GM19463 (cell line): Measurements from ENCODE around the gene ST6GALNAC3.
"Not testable (repeated sequence)": the region's sequence is repeated elsewhere in the genome, so short reads cannot be mapped to it uniquely, and the experiment has no call there.

ENCODE experiments used
- ATAC-seq: cut with Tn5 transposase; IDR thresholded peaks from one replicate; pipeline ENCODE4 v1.9.1; 2021; ENCODE audit warnings: mild to moderate bottlenecking, moderate library complexity; ENCODE audit not compliant: unreplicated experiment

Gene ST6GALNAC3

GRCh38 chr1:76074321-76075187 lies at the start of gene ST6GALNAC3:
TSS of gene ST6GALNAC3 (plus strand) at chr1:76074746.
- ATAC-seq = peak; percentile 84

- ATAC-seq = no peak
These were observed 47.2 kb upstream of the ST6GALNAC3 start for GRCh38 chr1:76027341-76027740.

- no peak for ATAC-seq
These were observed 45.2 kb upstream of the ST6GALNAC3 start for GRCh38 chr1:76029331-76029730.

- no peak for ATAC-seq
These were observed 43.0 kb upstream of the ST6GALNAC3 start for GRCh38 chr1:76031496-76031895.

GRCh38 chr1:76033800-76034475 lies 40.6 kb upstream of the ST6GALNAC3 start:
- no peak for ATAC-seq

- ATAC-seq = no peak
These were observed 39.5 kb upstream of the ST6GALNAC3 start for GRCh38 chr1:76035053-76035452.

GRCh38 chr1:76037324-76037723 lies 37.2 kb upstream of the ST6GALNAC3 start:
- no peak for ATAC-seq

- no peak for ATAC-seq
These were observed 36.1 kb upstream of the ST6GALNAC3 start for GRCh38 chr1:76038287-76039004.

- no peak for ATAC-seq
These were observed 28.4 kb upstream of the ST6GALNAC3 start for GRCh38 chr1:76046149-76046548.

GRCh38 chr1:76048219-76048618 lies 26.3 kb upstream of the ST6GALNAC3 start:
- no peak for ATAC-seq

GRCh38 chr1:76048926-76049325 lies 25.6 kb upstream of the ST6GALNAC3 start:
- ATAC-seq = no peak

- ATAC-seq = no peak
These were observed 25.0 kb upstream of the ST6GALNAC3 start for GRCh38 chr1:76049498-76049897.

GRCh38 chr1:76050073-76050472 lies 24.5 kb upstream of the ST6GALNAC3 start:
- not testable (repeated sequence) for ATAC-seq

- ATAC-seq = no peak
These were observed 21.5 kb upstream of the ST6GALNAC3 start for GRCh38 chr1:76053021-76053420.

GRCh38 chr1:76054359-76054758 lies 20.2 kb upstream of the ST6GALNAC3 start:
- ATAC-seq = no peak

GRCh38 chr1:76055987-76056386 lies 18.6 kb upstream of the ST6GALNAC3 start:
- no peak for ATAC-seq

GRCh38 chr1:76059451-76059850 lies 15.1 kb upstream of the ST6GALNAC3 start:
- ATAC-seq = no peak

GRCh38 chr1:76065270-76065669 lies 9.3 kb upstream of the ST6GALNAC3 start:
- ATAC-seq = no peak

- ATAC-seq = no peak
These were observed 8.2 kb upstream of the ST6GALNAC3 start for GRCh38 chr1:76066394-76066793.

- no peak for ATAC-seq
These were observed 6.0 kb upstream of the ST6GALNAC3 start for GRCh38 chr1:76068542-76068941.

GRCh38 chr1:76068953-76069561 lies 5.5 kb upstream of the ST6GALNAC3 start:
- ATAC-seq = no peak
